ENCODE measurements around the gene GLCCI1. TPM values are rescaled to one million over a fixed set of nuclear protein-coding genes. Genes with fewer than 3 reads are reported as not detected.
"Not testable (repeated sequence)": the region's sequence is repeated elsewhere in the genome, so short reads cannot be mapped to it uniquely, and the experiment has no call there.

Gene GLCCI1
- polyA plus RNA-seq, 2 donors = 1.4 to 2.2 TPM

DNA sequence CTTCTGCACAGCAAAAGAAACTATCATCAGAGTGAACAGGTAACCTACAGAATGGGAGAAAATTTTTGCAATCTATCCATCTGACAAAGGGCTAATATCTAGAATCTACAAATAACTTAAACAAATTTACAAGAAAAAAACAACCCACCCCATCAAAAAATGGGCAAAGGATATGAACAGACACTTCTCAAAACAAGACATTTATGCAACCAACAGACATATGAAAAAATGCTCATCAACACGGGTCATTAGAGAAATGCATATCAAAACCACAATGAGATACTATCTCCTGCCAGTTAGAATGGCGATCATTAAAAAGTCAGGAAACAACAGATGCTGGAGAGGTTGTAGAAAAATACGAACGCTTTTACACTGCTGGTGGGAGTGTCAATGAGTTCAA lies 132.7 kb downstream of the GLCCI1 start:
- H3K9me3 ChIP-seq (ENCODE audit: control insufficient read depth in 2 of 2, insufficient read depth in 1 of 2, low read depth in 1 of 2, low read length in 1 of 2); H3K27ac ChIP-seq (ENCODE audit: low read depth in 2 of 2, low read length in 1 of 2); H3K4me1 ChIP-seq (ENCODE audit: control insufficient read depth in 2 of 2, insufficient read depth in 2 of 2, low read length in 1 of 2); H3K27me3 ChIP-seq (ENCODE audit: control insufficient read depth in 1 of 2, insufficient read depth in 2 of 2, low read length in 2 of 2); H3K36me3 ChIP-seq (ENCODE audit: control insufficient read depth in 2 of 2, insufficient read depth in 2 of 2, low read length in 1 of 2); H3K4me3 ChIP-seq (ENCODE audit: low read depth in 1 of 2, low read length in 2 of 2): not testable (repeated sequence)
- WGBS, 2 donors = 91 to 92% methylated on average over 4 of the region's 4 CpGs

DNA sequence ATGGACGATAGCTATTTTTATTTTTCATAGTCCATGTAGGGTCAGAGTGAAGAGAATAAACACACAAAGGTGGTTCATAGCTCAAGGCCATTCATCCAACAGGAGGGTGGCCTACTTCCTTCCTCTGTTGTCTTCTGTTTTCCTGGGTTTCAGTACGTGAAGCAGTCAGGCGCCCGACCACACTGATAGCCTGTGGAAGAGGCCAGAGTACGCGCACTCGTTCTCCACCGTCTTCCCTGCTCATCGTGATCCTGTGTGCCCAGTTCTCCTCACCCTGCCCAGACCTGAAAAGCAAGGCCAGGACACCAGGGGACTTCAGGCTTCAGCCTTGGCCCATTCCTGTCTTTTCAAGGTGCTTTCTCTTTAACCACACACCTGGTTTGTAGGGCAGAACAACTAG lies 134.7 kb downstream of the GLCCI1 start:
- H3K27me3 ChIP-seq (ENCODE audit: control insufficient read depth in 1 of 2, insufficient read depth in 2 of 2, low read length in 2 of 2) = no peaks in the 10 kb centered on the region
- H3K9me3 ChIP-seq (ENCODE audit: control insufficient read depth in 2 of 2, insufficient read depth in 1 of 2, low read depth in 1 of 2, low read length in 1 of 2) = no peaks in the 10 kb centered on the region
- no peaks in the 10 kb centered on the region for H3K4me1 ChIP-seq (ENCODE audit: control insufficient read depth in 2 of 2, insufficient read depth in 2 of 2, low read length in 1 of 2)
- WGBS, 2 donors = 84 to 86% methylated on average over 9 of the region's 9 CpGs
- H3K4me3 ChIP-seq (ENCODE audit: low read depth in 1 of 2, low read length in 2 of 2) = no peak overlapping the region
- no peaks in the 10 kb centered on the region for H3K36me3 ChIP-seq (ENCODE audit: control insufficient read depth in 2 of 2, insufficient read depth in 2 of 2, low read length in 1 of 2)
- H3K27ac ChIP-seq (ENCODE audit: low read depth in 2 of 2, low read length in 1 of 2) = no peak overlapping the region

DNA sequence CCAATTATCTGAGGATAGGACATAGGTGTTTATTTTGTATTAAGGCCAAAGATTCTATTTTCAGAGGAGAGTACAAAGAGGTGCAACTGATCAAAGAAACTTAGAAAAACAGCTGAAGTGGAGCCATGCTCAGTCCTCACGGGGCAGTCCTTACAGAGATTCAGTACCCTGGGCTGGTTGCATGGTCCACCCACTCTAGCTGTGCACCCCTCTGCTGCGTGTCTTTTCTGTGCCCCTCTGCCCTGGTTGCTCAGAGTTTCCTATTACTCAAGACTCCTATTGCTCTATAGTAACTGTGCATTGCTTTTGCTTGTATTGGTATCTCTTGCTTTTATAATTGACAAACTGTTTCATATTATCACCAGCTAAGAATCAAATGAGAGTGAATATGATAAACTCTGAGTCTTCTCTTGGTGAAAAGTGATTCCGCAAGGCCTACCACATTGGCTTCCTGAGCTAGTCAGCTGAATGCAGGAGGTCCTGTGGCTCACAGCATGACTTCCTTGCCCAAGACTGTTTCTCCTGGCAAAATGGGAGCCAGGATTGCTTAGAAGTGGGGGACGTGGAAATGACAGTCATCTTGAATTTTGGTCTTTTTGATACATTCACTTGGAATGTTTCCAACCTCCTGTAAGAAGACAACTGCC lies 137.0 kb downstream of the GLCCI1 start:
- Histone ChIP-seq H3K4me1 (ENCODE audit: control insufficient read depth in 2 of 2, insufficient read depth in 2 of 2, low read length in 1 of 2) (no peaks in the 10 kb centered on the region), H3K27ac (ENCODE audit: low read depth in 2 of 2, low read length in 1 of 2) (no peak overlapping the region), H3K36me3 (ENCODE audit: control insufficient read depth in 2 of 2, insufficient read depth in 2 of 2, low read length in 1 of 2) (no peaks in the 10 kb centered on the region), H3K4me3 (ENCODE audit: low read depth in 1 of 2, low read length in 2 of 2) (no peak overlapping the region), H3K27me3 (ENCODE audit: control insufficient read depth in 1 of 2, insufficient read depth in 2 of 2, low read length in 2 of 2) (no peaks in the 10 kb centered on the region), H3K9me3 (ENCODE audit: control insufficient read depth in 2 of 2, insufficient read depth in 1 of 2, low read depth in 1 of 2, low read length in 1 of 2) (no peaks in the 10 kb centered on the region)
- 42 to 62% methylated on average over 4 of the region's 4 CpGs for WGBS, 2 donors

DNA sequence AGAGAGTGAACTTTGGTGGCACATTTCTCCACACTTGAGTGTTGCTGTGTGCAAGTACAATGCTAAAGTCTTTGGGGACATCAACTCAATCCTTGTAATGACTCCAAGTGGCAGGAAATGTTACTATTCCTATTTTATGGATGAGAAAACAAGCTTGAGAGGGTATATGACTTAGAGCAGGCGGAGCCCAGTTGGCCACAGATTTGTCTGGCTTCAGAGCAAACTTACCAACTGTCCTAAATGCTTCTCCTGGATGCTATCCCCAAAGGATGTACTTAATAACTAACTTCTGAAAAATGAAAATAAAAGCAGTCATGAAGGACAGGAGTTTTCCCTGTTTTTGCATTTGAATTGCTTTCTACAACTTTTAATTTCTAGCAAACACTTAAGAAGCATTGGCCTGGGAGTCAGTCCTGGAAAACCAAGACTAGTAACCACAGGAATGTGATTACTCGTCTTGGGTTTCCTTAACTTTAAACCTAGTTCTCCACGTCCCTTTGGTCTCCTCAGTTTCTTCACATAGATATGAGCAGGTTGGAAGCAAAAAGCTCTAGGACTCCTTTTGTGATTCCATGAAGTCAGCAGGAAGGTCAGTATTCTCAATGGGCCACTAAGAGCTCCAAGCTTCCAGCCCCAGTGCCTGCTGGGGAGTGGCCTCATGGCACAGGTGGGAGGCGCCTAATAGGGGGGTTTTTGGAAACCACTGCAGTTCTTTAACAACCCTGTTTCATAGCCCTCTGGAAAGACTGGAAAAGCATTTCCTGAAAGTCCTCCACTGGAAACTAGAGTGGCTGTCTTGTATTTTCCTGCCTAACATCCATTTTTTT lies 140.8 kb downstream of the GLCCI1 start:
- no peaks in the 10 kb centered on the region for H3K4me1 ChIP-seq (ENCODE audit: control insufficient read depth in 2 of 2, insufficient read depth in 2 of 2, low read length in 1 of 2)
- whole genome bisulfite sequencing, 2 donors = 70 to 77% methylated on average over 4 of the region's 4 CpGs

DNA sequence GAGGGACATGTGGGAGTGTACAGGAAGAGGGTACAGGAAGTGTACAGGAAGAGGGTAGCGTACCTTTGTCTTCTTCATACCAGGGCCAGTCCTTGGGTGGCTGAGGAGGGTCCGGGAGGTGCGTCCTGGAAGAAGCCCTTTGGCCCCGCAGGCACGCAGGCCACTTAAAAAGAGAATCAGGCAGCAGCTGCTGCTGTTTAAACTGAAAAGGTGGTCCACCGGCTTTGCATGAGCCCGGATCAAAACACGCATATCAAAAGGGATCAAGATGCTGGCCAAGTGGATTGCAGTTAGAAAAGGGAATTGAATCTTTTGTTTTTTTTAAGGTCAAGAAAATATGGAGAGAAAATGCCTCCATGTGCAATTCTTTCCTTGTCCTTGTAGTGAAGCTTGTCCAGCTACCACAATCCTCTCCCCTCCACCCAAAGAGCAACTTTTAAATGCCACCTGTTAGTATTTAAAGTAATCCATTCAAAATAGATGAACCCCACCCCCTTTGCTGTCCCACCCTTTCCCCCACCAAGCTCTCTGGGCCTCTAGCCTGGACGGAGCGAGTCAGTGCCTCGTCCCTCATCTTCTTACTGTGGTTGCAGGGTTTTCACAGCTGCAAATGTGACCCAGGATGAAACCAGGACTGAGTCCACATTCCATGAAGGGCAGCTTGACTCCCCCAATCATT lies 142.8 kb downstream of the GLCCI1 start:
- Histone ChIP-seq H3K27me3 (ENCODE audit: control insufficient read depth in 1 of 2, insufficient read depth in 2 of 2, low read length in 2 of 2) (no peaks in the 10 kb centered on the region), H3K9me3 (ENCODE audit: control insufficient read depth in 2 of 2, insufficient read depth in 1 of 2, low read depth in 1 of 2, low read length in 1 of 2) (peaks cover 0 to 2% of the 10 kb centered on the region in 2 donors), H3K27ac (ENCODE audit: low read depth in 2 of 2, low read length in 1 of 2) (no peak overlapping the region), H3K36me3 (ENCODE audit: control insufficient read depth in 2 of 2, insufficient read depth in 2 of 2, low read length in 1 of 2) (no peaks in the 10 kb centered on the region), H3K4me3 (ENCODE audit: low read depth in 1 of 2, low read length in 2 of 2) (no peak overlapping the region), H3K4me1 (ENCODE audit: control insufficient read depth in 2 of 2, insufficient read depth in 2 of 2, low read length in 1 of 2) (no peaks in the 10 kb centered on the region)
- 67 to 78% methylated on average over 10 to 11 of the region's 11 CpGs for WGBS, 2 donors

More for the DNA sequence above, 140.8 kb downstream of the GLCCI1 start:
- Histone ChIP-seq H3K36me3 (ENCODE audit: control insufficient read depth in 2 of 2, insufficient read depth in 2 of 2, low read length in 1 of 2) (no peaks in the 10 kb centered on the region), H3K4me3 (ENCODE audit: low read depth in 1 of 2, low read length in 2 of 2) (no peak overlapping the region), H3K27ac (ENCODE audit: low read depth in 2 of 2, low read length in 1 of 2) (no peak overlapping the region), H3K9me3 (ENCODE audit: control insufficient read depth in 2 of 2, insufficient read depth in 1 of 2, low read depth in 1 of 2, low read length in 1 of 2) (peaks cover 0 to 2% of the 10 kb centered on the region in 2 donors), H3K27me3 (ENCODE audit: control insufficient read depth in 1 of 2, insufficient read depth in 2 of 2, low read length in 2 of 2) (no peaks in the 10 kb centered on the region)

DNA sequence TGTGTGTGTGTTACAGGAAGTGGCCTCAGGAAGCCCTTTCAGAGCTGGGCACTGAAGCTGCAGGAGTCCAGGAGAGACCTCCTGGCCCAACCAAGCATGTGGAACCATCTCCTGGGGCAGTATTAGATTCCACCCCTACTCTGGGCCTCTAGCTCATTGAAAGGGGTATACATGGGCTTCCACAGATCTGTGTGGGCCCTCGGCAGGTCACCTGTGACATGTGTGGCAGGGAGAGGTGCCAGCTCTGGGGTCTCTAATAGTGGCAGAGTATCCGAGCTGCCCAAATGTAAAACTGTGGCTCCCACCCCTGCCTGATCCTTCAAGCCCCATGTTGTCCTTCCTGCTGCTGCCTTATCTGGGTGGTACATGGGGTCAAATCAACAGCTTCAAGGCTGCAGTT lies 144.1 kb downstream of the GLCCI1 start:
- Histone ChIP-seq H3K9me3 (ENCODE audit: control insufficient read depth in 2 of 2, insufficient read depth in 1 of 2, low read depth in 1 of 2, low read length in 1 of 2) (peaks cover 0 to 2% of the 10 kb centered on the region in 2 donors), H3K27me3 (ENCODE audit: control insufficient read depth in 1 of 2, insufficient read depth in 2 of 2, low read length in 2 of 2) (no peaks in the 10 kb centered on the region), H3K36me3 (ENCODE audit: control insufficient read depth in 2 of 2, insufficient read depth in 2 of 2, low read length in 1 of 2) (no peaks in the 10 kb centered on the region), H3K4me3 (ENCODE audit: low read depth in 1 of 2, low read length in 2 of 2) (no peak overlapping the region), H3K27ac (ENCODE audit: low read depth in 2 of 2, low read length in 1 of 2) (no peak overlapping the region), H3K4me1 (ENCODE audit: control insufficient read depth in 2 of 2, insufficient read depth in 2 of 2, low read length in 1 of 2) (no peaks in the 10 kb centered on the region)
- WGBS, 2 donors = 93 to 97% methylated on average over 2 of the region's 2 CpGs

DNA sequence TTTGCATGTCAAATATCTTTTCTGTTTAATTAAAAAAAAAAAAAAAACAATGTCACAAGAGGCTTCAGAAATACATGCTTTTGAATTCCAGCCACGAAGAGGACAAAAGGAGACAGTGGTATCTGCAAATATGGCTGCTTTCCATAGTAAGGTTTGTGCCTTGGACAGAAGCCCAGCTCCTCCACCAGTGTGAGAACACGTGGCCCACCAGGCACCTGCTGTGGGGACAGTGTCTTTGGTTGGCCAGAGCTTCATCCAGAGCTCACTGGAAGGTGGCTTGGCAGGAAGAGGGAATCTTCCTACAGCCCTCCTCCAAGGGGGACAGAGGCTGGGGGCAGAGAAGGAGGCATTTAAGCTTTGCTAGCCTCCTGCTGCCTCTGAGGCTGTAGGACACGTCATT lies 144.6 kb downstream of the GLCCI1 start:
- Histone ChIP-seq H3K27ac (ENCODE audit: low read depth in 2 of 2, low read length in 1 of 2) (no peak overlapping the region), H3K4me3 (ENCODE audit: low read depth in 1 of 2, low read length in 2 of 2) (no peak overlapping the region), H3K4me1 (ENCODE audit: control insufficient read depth in 2 of 2, insufficient read depth in 2 of 2, low read length in 1 of 2) (no peaks in the 10 kb centered on the region), H3K36me3 (ENCODE audit: control insufficient read depth in 2 of 2, insufficient read depth in 2 of 2, low read length in 1 of 2) (no peaks in the 10 kb centered on the region), H3K9me3 (ENCODE audit: control insufficient read depth in 2 of 2, insufficient read depth in 1 of 2, low read depth in 1 of 2, low read length in 1 of 2) (peaks cover 0 to 2% of the 10 kb centered on the region in 2 donors), H3K27me3 (ENCODE audit: control insufficient read depth in 1 of 2, insufficient read depth in 2 of 2, low read length in 2 of 2) (no peaks in the 10 kb centered on the region)
- WGBS, 2 donors = 84 to 90% methylated on average over 3 of the region's 3 CpGs

DNA sequence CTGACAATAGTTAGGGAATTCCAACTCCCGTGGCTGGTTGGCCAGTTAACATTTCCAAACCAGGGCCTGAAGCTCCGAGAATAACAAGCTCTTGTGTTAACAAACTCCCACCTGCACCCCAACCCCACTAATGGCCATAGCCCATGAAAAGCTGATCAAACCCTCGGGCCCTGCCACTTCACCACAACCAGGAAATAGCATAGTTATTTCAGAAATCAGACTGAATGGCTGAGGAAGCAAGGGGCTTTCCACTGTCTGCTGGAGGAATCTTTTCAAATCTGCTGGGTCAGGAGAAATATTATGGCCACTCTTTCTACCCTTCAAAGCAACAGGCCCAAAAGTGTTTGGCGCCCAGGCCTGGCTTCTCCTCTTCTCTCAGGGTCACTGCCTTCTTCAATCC lies 145.6 kb downstream of the GLCCI1 start:
- Histone ChIP-seq H3K27me3 (ENCODE audit: control insufficient read depth in 1 of 2, insufficient read depth in 2 of 2, low read length in 2 of 2) (no peaks in the 10 kb centered on the region), H3K9me3 (ENCODE audit: control insufficient read depth in 2 of 2, insufficient read depth in 1 of 2, low read depth in 1 of 2, low read length in 1 of 2) (peaks cover 0 to 2% of the 10 kb centered on the region in 2 donors), H3K4me3 (ENCODE audit: low read depth in 1 of 2, low read length in 2 of 2) (no peak overlapping the region), H3K36me3 (ENCODE audit: control insufficient read depth in 2 of 2, insufficient read depth in 2 of 2, low read length in 1 of 2) (no peaks in the 10 kb centered on the region), H3K4me1 (ENCODE audit: control insufficient read depth in 2 of 2, insufficient read depth in 2 of 2, low read length in 1 of 2) (no peaks in the 10 kb centered on the region), H3K27ac (ENCODE audit: low read depth in 2 of 2, low read length in 1 of 2) (no peak overlapping the region)
- 82 to 92% methylated on average over 4 of the region's 4 CpGs for WGBS, 2 donors

DNA sequence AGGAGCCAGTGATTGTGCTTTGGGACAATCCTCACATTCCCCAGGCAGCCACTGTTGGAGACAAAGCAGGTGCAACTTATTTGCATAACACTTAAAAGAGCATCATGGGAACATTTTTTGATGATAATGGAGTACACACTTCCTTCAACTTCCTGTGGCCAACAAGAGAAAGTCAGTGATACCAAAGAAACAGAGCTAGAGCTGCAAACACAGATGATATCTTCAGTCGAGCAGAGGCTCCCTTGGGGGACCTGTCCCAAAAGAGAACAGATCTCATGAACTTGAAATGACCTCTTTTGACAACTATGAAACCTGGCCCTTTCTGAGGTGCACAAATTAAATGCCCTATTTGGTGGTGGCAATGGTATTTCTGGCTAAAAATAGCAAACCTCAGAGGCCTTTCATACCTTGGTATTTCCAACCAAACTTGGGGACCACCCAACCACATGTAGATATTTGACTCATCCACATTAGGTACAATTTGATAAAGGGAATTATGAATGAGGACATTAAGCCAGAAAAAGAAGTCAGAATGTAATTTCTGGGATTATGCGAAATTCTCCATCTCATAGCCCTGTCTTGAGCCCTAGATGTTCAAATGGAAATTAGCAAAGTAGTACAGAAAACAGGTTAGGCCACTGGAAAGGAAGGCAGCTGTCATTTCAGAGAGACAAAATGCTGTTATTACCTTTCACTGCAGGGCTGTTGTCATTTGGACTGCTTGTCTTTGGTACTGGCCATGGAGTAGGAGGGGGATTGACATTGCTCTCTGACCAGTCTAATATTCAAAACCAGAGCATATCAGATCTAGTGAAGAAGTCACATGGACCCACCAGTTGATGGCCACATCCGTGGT lies 147.2 kb downstream of the GLCCI1 start:
- Histone ChIP-seq H3K9me3 (ENCODE audit: control insufficient read depth in 2 of 2, insufficient read depth in 1 of 2, low read depth in 1 of 2, low read length in 1 of 2) (peaks cover 0 to 2% of the 10 kb centered on the region in 2 donors), H3K27ac (ENCODE audit: low read depth in 2 of 2, low read length in 1 of 2) (no peak overlapping the region), H3K4me3 (ENCODE audit: low read depth in 1 of 2, low read length in 2 of 2) (no peak overlapping the region), H3K36me3 (ENCODE audit: control insufficient read depth in 2 of 2, insufficient read depth in 2 of 2, low read length in 1 of 2) (no peaks in the 10 kb centered on the region), H3K27me3 (ENCODE audit: control insufficient read depth in 1 of 2, insufficient read depth in 2 of 2, low read length in 2 of 2) (no peaks in the 10 kb centered on the region), H3K4me1 (ENCODE audit: control insufficient read depth in 2 of 2, insufficient read depth in 2 of 2, low read length in 1 of 2) (no peaks in the 10 kb centered on the region)
- 82 to 84% methylated on average over 3 of the region's 3 CpGs for WGBS, 2 donors
